Measurements from ENCODE around the gene PSAP. TPM values are rescaled to one million over a fixed set of nuclear protein-coding genes. Genes with fewer than 3 reads are reported as not detected.
"Not testable (repeated sequence)": the region's sequence is repeated elsewhere in the genome, so short reads cannot be mapped to it uniquely, and the experiment has no call there.

Gene PSAP
- total and polyA plus RNA-seq, 2 experiments from 2014 or later, result 686 to 987 TPM

DNA sequence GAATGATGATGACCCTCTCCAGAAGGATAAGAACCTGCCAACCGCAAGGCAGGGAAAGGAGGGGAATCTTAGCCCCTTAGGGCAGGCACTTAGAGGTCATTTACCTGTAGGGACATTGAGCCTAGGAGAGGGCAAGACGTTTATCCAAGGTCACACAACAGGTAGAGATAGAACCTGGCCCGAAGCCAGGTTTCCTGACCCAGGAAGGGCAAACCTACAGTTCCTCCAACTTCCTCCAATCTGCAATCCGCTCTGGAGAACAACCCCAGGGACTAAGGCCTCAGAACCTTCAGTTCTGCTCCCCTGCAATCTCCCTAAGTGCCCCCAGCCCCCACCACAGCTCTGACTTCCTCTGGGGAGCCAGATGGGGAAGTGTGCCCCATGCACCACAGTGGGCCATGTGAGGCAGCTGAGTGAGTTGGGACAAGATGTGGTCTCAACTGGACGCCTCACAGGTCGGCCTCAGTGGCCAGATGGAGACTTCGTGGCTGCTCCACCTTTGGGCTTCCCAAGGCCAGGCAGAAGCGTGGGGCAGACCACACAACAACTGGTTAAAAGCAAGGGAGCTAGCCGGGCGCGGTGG, 1.4 kb upstream of the PSAP start:
- no peak for TF ChIP-seq EZH2 (IDR thresholded peaks at IDR 0.05; ENCODE audit: borderline replicate concordance)
- TF ChIP-seq EZH2phosphoT487 (IDR thresholded peaks at IDR 0.05; ENCODE audit: low read depth, severe bottlenecking, unreplicated experiment), result no peak
- TF ChIP-seq, protein P1, sequence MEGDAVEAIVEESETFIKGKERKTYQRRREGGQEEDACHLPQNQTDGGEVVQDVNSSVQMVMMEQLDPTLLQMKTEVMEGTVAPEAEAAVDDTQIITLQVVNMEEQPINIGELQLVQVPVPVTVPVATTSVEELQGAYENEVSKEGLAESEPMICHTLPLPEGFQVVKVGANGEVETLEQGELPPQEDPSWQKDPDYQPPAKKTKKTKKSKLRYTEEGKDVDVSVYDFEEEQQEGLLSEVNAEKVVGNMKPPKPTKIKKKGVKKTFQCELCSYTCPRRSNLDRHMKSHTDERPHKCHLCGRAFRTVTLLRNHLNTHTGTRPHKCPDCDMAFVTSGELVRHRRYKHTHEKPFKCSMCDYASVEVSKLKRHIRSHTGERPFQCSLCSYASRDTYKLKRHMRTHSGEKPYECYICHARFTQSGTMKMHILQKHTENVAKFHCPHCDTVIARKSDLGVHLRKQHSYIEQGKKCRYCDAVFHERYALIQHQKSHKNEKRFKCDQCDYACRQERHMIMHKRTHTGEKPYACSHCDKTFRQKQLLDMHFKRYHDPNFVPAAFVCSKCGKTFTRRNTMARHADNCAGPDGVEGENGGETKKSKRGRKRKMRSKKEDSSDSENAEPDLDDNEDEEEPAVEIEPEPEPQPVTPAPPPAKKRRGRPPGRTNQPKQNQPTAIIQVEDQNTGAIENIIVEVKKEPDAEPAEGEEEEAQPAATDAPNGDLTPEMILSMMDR (IDR thresholded peaks at IDR 0.05; ENCODE audit: poor library complexity), result no peak
- no peak overlapping the region for H3K4me2 ChIP-seq

DNA sequence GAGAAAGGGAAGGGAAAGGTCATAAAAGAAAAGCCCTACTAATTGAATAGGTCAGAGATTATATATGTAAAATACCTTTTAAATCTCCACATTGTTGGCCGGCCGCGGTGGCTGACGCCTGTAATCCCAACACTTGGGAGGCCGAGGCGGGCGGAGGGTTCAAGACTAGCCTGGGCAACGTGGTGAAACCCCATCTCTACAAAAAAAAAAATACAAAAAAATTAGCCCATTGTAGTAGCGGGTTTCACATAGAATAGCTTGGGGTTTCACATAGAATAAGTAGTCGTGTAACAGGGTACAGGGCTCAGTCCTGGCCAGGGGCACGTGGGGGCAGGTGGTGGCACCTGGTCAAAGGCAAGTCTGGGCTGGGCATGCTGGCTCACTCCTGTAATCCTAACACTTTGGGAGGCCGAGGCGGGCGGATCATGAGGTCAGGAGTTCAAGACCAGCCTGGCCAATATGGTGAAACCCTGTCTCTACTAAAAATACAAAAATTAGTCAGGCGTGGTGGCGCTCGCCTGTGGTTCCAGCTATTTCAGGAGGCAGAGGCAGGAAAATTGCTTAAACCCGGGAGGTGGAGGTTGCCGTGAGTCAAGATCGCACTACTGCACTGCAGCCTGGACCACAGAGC, 529 bp upstream of the PSAP start:
- Histone ChIP-seq H2AFZ (peak overlapping the region; percentile 53), H3K27ac (peak overlapping the region; percentile 76), H3K4me2 (peak overlapping the region; percentile 69), H4K20me1 (ENCODE audit: insufficient read depth, poor library complexity, severe bottlenecking) (peaks cover 40% of the 10 kb centered on the region), H3K79me2 (peaks cover 43% of the 10 kb centered on the region)
- H3K27me3 ChIP-seq; H3K4me1 ChIP-seq (ENCODE audit: insufficient read depth); H3K36me3 ChIP-seq (replicated peaks; ENCODE audit: insufficient read depth, low read depth); H3K9me2 ChIP-seq (replicated peaks; ENCODE audit: insufficient read depth); H3K9me3 ChIP-seq (ENCODE audit: low read depth); H3K4me3 ChIP-seq; DNase-seq (ENCODE audit: low spot score): not testable (repeated sequence)
- WGBS (ENCODE audit: low lambda C conversion rate, missing lambda C conversion rate), result 57% methylated on average over 20 of the region's 20 CpGs

More for the DNA sequence above, 1.4 kb upstream of the PSAP start:
- H3K9me2 ChIP-seq (replicated peaks; ENCODE audit: insufficient read depth), result no peaks in the 10 kb centered on the region
- H3K27ac ChIP-seq, result no peak overlapping the region
- H3K36me3 ChIP-seq (replicated peaks; ENCODE audit: insufficient read depth, low read depth), result no peaks in the 10 kb centered on the region
- H3K4me1 ChIP-seq (ENCODE audit: insufficient read depth), result peaks cover 7% of the 10 kb centered on the region
- no peaks in the 10 kb centered on the region for H3K27me3 ChIP-seq
- no peak overlapping the region for H2AFZ ChIP-seq
- no peaks in the 10 kb centered on the region for H3K9me3 ChIP-seq (ENCODE audit: low read depth)
- WGBS (ENCODE audit: low lambda C conversion rate, missing lambda C conversion rate), result 90% methylated on average over 11 of the region's 11 CpGs
- peaks cover 32% of the 10 kb centered on the region for H4K20me1 ChIP-seq (ENCODE audit: insufficient read depth, poor library complexity, severe bottlenecking)
- peaks cover 35% of the 10 kb centered on the region for H3K79me2 ChIP-seq
- no peak for DNase-seq (ENCODE audit: low spot score)
- H3K4me3 ChIP-seq, result no peak overlapping the region

DNA sequence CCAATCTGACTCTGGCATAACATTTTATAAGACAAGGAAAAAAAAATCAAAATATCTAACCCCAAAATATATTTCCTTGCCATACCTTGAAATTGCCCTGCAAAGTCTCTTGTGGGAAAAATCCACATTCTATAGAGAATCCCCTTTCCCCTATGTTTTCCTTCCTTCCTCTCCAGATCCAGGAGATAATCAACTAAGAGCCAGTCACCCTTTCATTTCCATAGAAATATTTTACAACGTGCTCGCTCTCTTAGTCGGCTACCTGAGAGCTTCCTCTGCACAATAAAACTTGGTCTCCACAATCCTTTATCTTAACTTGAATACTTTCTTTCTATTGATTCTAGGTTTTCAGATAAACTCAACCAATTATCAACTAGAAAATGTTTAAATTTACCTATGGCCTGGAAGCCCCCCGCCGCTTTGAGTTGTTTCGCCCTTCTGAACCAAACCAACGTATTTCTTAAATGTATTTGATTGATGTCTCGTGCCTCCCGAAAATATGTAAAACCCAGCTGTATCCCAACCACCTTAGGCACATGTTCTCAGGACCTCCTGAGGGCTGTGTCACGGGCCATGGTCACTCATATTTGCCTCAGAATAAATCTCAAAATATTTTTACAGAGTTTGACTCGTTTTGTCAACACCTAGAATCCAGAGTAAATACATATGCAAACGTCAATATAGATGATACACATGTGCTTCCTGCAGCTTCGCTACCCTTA, 869 bp downstream of the PSAP start:
- Histone ChIP-seq H3K27me3 (no peaks in the 10 kb centered on the region), H4K20me1 (ENCODE audit: insufficient read depth, poor library complexity, severe bottlenecking) (peaks cover 54% of the 10 kb centered on the region), H3K9me3 (ENCODE audit: low read depth) (no peaks in the 10 kb centered on the region), H3K4me3 (peak overlapping the region; percentile 83), H2AFZ (peak overlapping the region; percentile 64), H3K9me2 (replicated peaks; ENCODE audit: insufficient read depth) (no peaks in the 10 kb centered on the region), H3K27ac (peak overlapping the region; percentile 96), H3K36me3 (replicated peaks; ENCODE audit: insufficient read depth, low read depth) (no peaks in the 10 kb centered on the region), H3K79me2 (peaks cover 57% of the 10 kb centered on the region), H3K4me1 (ENCODE audit: insufficient read depth) (peaks cover 7% of the 10 kb centered on the region), H3K4me2 (peak overlapping the region; percentile 93)
- TF ChIP-seq EZH2phosphoT487 (IDR thresholded peaks at IDR 0.05; ENCODE audit: low read depth, severe bottlenecking, unreplicated experiment) (no peak), EZH2 (IDR thresholded peaks at IDR 0.05; ENCODE audit: borderline replicate concordance) (no peak)
- TF ChIP-seq, protein P1 (IDR thresholded peaks at IDR 0.05; ENCODE audit: poor library complexity), result no peak
- no peak for DNase-seq (ENCODE audit: low spot score)
- WGBS (ENCODE audit: low lambda C conversion rate, missing lambda C conversion rate), result 3% methylated on average over 13 of the region's 13 CpGs

DNA sequence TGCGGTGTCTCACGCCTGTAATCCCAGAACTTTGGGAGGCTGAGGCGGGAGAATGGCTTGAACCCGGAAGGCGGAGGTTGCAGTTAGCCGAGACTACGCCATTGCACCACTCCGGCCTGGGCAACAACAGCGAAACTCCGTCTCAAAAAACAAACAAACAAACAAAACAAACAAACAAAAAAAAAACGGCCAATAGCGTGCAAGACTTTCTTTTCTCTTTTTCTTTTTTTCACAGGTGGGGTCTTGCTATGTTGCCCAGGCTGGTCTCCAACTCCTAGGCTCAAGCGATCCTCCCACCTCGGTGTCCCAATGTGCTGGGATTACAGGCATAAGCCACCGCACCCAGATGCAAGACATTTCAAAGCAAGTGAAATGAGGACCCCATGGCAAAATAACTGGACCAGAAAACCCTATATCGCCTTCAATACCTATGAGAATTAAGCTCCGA, 1.6 kb downstream of the PSAP start:
- peaks cover 61% of the 10 kb centered on the region for H4K20me1 ChIP-seq (ENCODE audit: insufficient read depth, poor library complexity, severe bottlenecking)
- H3K36me3 ChIP-seq (replicated peaks; ENCODE audit: insufficient read depth, low read depth), result no peaks in the 10 kb centered on the region
- H2AFZ ChIP-seq, result no peak overlapping the region
- peak overlapping the region; percentile 93 for H3K4me2 ChIP-seq
- DNase-seq (ENCODE audit: low spot score), result no peak
- no peaks in the 10 kb centered on the region for H3K27me3 ChIP-seq
- H3K4me1 ChIP-seq (ENCODE audit: insufficient read depth), result peaks cover 7% of the 10 kb centered on the region
- peak overlapping the region; percentile 83 for H3K4me3 ChIP-seq
- peaks cover 64% of the 10 kb centered on the region for H3K79me2 ChIP-seq
- H3K9me2 ChIP-seq (replicated peaks; ENCODE audit: insufficient read depth), result no peaks in the 10 kb centered on the region
- TF ChIP-seq EZH2phosphoT487 (IDR thresholded peaks at IDR 0.05; ENCODE audit: low read depth, severe bottlenecking, unreplicated experiment) (no peak), EZH2 (IDR thresholded peaks at IDR 0.05; ENCODE audit: borderline replicate concordance) (no peak)
- TF ChIP-seq, protein P1 (IDR thresholded peaks at IDR 0.05; ENCODE audit: poor library complexity), result no peak
- WGBS (ENCODE audit: low lambda C conversion rate, missing lambda C conversion rate), result 92% methylated on average over 17 of the region's 17 CpGs
- no peak overlapping the region for H3K27ac ChIP-seq
- H3K9me3 ChIP-seq (ENCODE audit: low read depth), result no peaks in the 10 kb centered on the region

Measured in hepatocyte (in vitro differentiated cells).